Keratinocyte (primary cell): ENCODE results near the gene RALGAPA2.

Experiments used
- CTCF ChIP-seq, 3 experiments: IDR thresholded peaks in 1 of 3; conservative IDR thresholded peaks in 1 of 3; optimal IDR thresholded peaks in 1 of 3; 2 replicates in 2 of 3; 3 replicates in 1 of 3; pipeline versions ENCODE3 to v1.5.1; 2011; ENCODE audit warnings: low read length in 3 of 3, mild to moderate bottlenecking in 3 of 3, moderate library complexity in 2 of 3, control low read depth in 1 of 3, inconsistent platforms in 1 of 3; ENCODE audit not compliant: insufficient read depth in 2 of 3; ENCODE audit errors: extremely low read depth in 1 of 3
- EZH2 ChIP-seq: IDR thresholded peaks from one replicate; pipeline ENCODE4 v1.6.1; 2012; ENCODE audit warnings: inconsistent platforms, mild to moderate bottlenecking, low read length, moderate library complexity

DNA sequence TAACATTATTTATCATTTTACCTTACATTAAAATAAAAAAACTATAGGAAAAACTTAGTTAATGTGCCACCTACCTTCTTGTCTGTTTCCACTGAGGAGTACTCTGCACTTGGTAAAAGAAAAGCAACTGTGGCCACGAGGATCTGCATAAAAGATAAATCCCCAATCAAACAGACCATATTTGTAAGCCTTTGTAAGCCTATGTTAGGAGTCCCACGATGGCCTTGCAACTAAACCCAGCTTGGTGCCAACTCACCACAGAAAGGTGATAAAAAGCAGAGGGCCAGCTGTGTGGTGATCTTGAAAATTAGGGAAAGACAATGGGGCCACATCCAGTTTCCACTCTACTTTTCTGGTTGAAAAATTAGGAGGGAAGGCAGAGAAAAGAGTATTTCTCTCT is 187.7 kb downstream of the RALGAPA2 start:
- TF ChIP-seq CTCF (optimal IDR thresholded peaks at IDR 0.05 in 1 of 3, IDR thresholded peaks at IDR 0.05 in 1 of 3, conservative IDR thresholded peaks at IDR 0.05 in 1 of 3; ENCODE audit: extremely low read depth in 1 of 3, insufficient read depth in 2 of 3, low read length in 3 of 3) (no peak), EZH2 (no peak)
